ENCODE measurements around the gene ING1. TPM values are rescaled to one million over a fixed set of nuclear protein-coding genes. Genes with fewer than 3 reads are reported as not detected.
"Not testable (repeated sequence)": the region's sequence is repeated elsewhere in the genome, so short reads cannot be mapped to it uniquely, and the experiment has no call there.

Gene ING1
- total RNA-seq, 1 donor from 2014 or later, result 16.3 TPM

DNA sequence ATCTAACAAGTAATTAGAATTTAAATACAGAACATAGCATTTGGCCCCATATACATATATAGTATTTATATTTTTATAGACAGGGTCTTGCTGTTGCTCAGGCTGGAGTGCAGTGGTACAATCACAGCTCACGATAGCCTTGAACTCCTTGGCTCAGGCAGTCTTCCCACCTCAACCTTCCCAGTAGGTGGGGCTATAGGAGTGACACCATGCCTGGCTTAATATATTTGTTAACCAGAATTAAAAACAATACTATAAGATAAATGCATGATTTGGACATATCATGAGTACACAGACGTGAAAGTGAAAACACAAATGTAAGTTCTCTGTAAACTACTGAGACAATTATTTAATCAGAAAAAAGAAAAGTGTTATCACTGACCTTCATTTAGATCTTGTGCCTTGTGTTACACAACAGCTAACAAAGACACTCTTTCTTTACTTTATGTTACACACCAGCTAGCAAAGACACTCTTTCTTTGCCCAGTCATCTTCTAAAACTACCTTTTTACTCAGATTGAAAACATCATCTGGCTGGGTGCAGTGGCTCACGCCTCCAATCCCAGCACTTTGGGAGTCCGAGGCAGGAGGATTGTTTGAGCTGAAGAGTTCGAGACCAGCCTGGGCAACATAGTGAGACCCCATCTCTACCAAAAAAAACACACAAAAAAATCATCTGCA is 30.2 kb upstream of the ING1 start:
- intact Hi-C loops (cut with micrococcal nuclease), result loop anchor here (1.0 kb wide), 1 partner anchor 136 kb away; no protein-coding TSS in a partner anchor
- Mint-ChIP-seq H3K27me3 (ENCODE audit: low read depth) (no peaks in the 10 kb centered on the region), H3K36me3 (ENCODE audit: low read depth) (peaks cover 58% of the 10 kb centered on the region), H3K4me1 (ENCODE audit: low read depth) (no peaks in the 10 kb centered on the region), H3K9me3 (no peaks in the 10 kb centered on the region), H3K4me3 (ENCODE audit: low read depth) (no peak overlapping the region), H3K27ac (no peak overlapping the region)
- DNase-seq (ENCODE audit: low spot score), result no peak

DNA sequence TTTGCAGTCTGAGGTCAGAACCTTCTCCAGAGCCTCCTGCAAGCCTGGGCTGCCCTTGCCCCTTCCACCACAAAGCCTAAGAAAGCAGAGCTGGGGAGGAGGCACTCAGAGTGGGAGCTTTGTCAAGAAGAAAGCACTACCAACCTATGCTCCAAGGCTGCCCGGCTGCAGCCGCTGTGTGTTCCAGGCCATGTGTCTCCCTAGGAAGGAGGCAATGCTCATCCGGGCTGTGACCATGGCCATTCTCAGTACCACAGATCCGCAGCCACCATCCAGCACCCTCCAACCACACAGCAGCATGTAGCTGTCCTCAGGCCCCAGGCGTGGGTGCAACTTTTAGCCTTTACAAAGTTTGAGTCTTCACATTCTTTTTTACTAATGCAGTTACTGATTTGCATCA is 29.6 kb upstream of the ING1 start:
- H3K9me3 Mint-ChIP-seq, result no peaks in the 10 kb centered on the region
- no peaks in the 10 kb centered on the region for H3K4me1 Mint-ChIP-seq (ENCODE audit: low read depth)
- DNase-seq (ENCODE audit: low spot score), result no peak
- intact Hi-C loops (cut with micrococcal nuclease), result loop anchor here (1.0 kb wide), 1 partner anchor 135 kb away; no protein-coding TSS in a partner anchor
- peaks cover 53% of the 10 kb centered on the region for H3K36me3 Mint-ChIP-seq (ENCODE audit: low read depth)
- H3K27ac Mint-ChIP-seq, result no peak overlapping the region
- H3K27me3 Mint-ChIP-seq (ENCODE audit: low read depth), result no peaks in the 10 kb centered on the region
- no peak overlapping the region for H3K4me3 Mint-ChIP-seq (ENCODE audit: low read depth)

GRCh38 chr13:110684388-110685056 is 29.0 kb upstream of the ING1 start:
- H3K36me3 Mint-ChIP-seq (ENCODE audit: low read depth), result peaks cover 47% of the 10 kb centered on the region
- DNase-seq (ENCODE audit: low spot score), result no peak
- intact Hi-C loops (cut with micrococcal nuclease), result no loop called here
- no peak overlapping the region for H3K4me3 Mint-ChIP-seq (ENCODE audit: low read depth)
- H3K27ac Mint-ChIP-seq, result no peak overlapping the region
- no peaks in the 10 kb centered on the region for H3K27me3 Mint-ChIP-seq (ENCODE audit: low read depth)
- no peaks in the 10 kb centered on the region for H3K4me1 Mint-ChIP-seq (ENCODE audit: low read depth)
- no peaks in the 10 kb centered on the region for H3K9me3 Mint-ChIP-seq

- H3K4me1 Mint-ChIP-seq (ENCODE audit: low read depth), result peaks cover under 1% of the 10 kb centered on the region
- intact Hi-C loops (cut with micrococcal nuclease), result no loop called here
- no peaks in the 10 kb centered on the region for H3K9me3 Mint-ChIP-seq
- no peak for DNase-seq (ENCODE audit: low spot score)
- no peaks in the 10 kb centered on the region for H3K27me3 Mint-ChIP-seq (ENCODE audit: low read depth)
- H3K36me3 Mint-ChIP-seq (ENCODE audit: low read depth), result peaks cover 41% of the 10 kb centered on the region
- no peak overlapping the region for H3K27ac Mint-ChIP-seq
- H3K4me3 Mint-ChIP-seq (ENCODE audit: low read depth), result no peak overlapping the region
These were observed 28.0 kb upstream of the ING1 start for GRCh38 chr13:110685305-110686020.

- peaks cover 1% of the 10 kb centered on the region for H3K4me1 Mint-ChIP-seq (ENCODE audit: low read depth)
- DNase-seq (ENCODE audit: low spot score), result no peak
- no peak overlapping the region for H3K27ac Mint-ChIP-seq
- H3K4me3 Mint-ChIP-seq (ENCODE audit: low read depth), result no peak overlapping the region
- no peaks in the 10 kb centered on the region for H3K27me3 Mint-ChIP-seq (ENCODE audit: low read depth)
- peaks cover 32% of the 10 kb centered on the region for H3K36me3 Mint-ChIP-seq (ENCODE audit: low read depth)
- intact Hi-C loops (cut with micrococcal nuclease), result no loop called here
- H3K9me3 Mint-ChIP-seq, result no peaks in the 10 kb centered on the region
These were observed 25.8 kb upstream of the ING1 start for GRCh38 chr13:110687736-110688135.

- H3K27ac Mint-ChIP-seq, result no peak overlapping the region
These were observed 24.5 kb upstream of the ING1 start for GRCh38 chr13:110689041-110689440.

GRCh38 chr13:110689711-110690110 is 23.8 kb upstream of the ING1 start:
- Mint-ChIP-seq H3K4me1 (ENCODE audit: low read depth) (peaks cover 1% of the 10 kb centered on the region), H3K4me3 (ENCODE audit: low read depth) (no peak overlapping the region), H3K27me3 (ENCODE audit: low read depth) (no peaks in the 10 kb centered on the region), H3K36me3 (ENCODE audit: low read depth) (peaks cover 29% of the 10 kb centered on the region), H3K27ac (no peak overlapping the region), H3K9me3 (no peaks in the 10 kb centered on the region)
- intact Hi-C loops (cut with micrococcal nuclease), result no loop called here
- no peak for DNase-seq (ENCODE audit: low spot score)

More at GRCh38 chr13:110689041-110689440, 24.5 kb upstream of the ING1 start:
- H3K36me3 Mint-ChIP-seq (ENCODE audit: low read depth), result peaks cover 29% of the 10 kb centered on the region
- no peaks in the 10 kb centered on the region for H3K27me3 Mint-ChIP-seq (ENCODE audit: low read depth)
- H3K4me1 Mint-ChIP-seq (ENCODE audit: low read depth), result peaks cover 1% of the 10 kb centered on the region
- no peak overlapping the region for H3K4me3 Mint-ChIP-seq (ENCODE audit: low read depth)
- no peak for DNase-seq (ENCODE audit: low spot score)
- no peaks in the 10 kb centered on the region for H3K9me3 Mint-ChIP-seq
- intact Hi-C loops (cut with micrococcal nuclease), result no loop called here

DNA sequence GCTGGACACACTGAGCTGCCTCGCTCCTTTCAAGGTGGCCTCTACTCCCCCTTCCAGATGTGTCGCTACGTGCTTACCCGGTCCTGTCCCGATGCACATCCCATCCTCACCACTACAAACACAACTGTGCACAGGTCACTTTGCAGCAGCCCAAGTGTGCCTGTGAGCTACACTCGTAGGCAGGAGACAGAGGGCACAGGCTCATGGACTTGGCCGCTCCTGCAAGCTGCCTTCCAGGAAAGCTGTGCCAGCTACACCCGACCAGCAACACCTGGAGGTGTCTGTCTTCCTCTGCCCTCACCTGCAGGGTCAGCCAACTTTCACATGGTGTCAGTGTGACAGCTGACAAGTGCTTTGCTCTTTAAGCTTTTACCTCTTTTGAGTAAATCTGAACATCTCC is 23.0 kb upstream of the ING1 start:
- Mint-ChIP-seq H3K4me3 (ENCODE audit: low read depth) (no peak overlapping the region), H3K9me3 (no peaks in the 10 kb centered on the region), H3K4me1 (ENCODE audit: low read depth) (peaks cover 1% of the 10 kb centered on the region), H3K36me3 (ENCODE audit: low read depth) (peaks cover 23% of the 10 kb centered on the region), H3K27me3 (ENCODE audit: low read depth) (no peaks in the 10 kb centered on the region), H3K27ac (no peak overlapping the region)
- no peak for DNase-seq (ENCODE audit: low spot score)
- intact Hi-C loops (cut with micrococcal nuclease), result no loop called here

- H3K27ac Mint-ChIP-seq; H3K4me3 Mint-ChIP-seq (ENCODE audit: low read depth): not testable (repeated sequence)
These were observed 17.7 kb upstream of the ING1 start for GRCh38 chr13:110695774-110696173.

GRCh38 chr13:110696776-110697175 is 16.7 kb upstream of the ING1 start:
- intact Hi-C loops (cut with micrococcal nuclease), result no loop called here
- Mint-ChIP-seq H3K4me1 (ENCODE audit: low read depth) (peaks cover 18% of the 10 kb centered on the region), H3K4me3 (ENCODE audit: low read depth) (no peak overlapping the region), H3K27me3 (ENCODE audit: low read depth) (no peaks in the 10 kb centered on the region), H3K36me3 (ENCODE audit: low read depth) (peaks cover 59% of the 10 kb centered on the region), H3K9me3 (no peaks in the 10 kb centered on the region), H3K27ac (no peak overlapping the region)
- no peak for DNase-seq (ENCODE audit: low spot score)

More at GRCh38 chr13:110695774-110696173, 17.7 kb upstream of the ING1 start:
- H3K9me3 Mint-ChIP-seq; DNase-seq (ENCODE audit: low spot score); H3K27me3 Mint-ChIP-seq (ENCODE audit: low read depth); intact Hi-C loops (cut with micrococcal nuclease): not testable (repeated sequence)
- Mint-ChIP-seq H3K36me3 (ENCODE audit: low read depth) (peaks cover 57% of the 10 kb centered on the region), H3K4me1 (ENCODE audit: low read depth) (peaks cover 16% of the 10 kb centered on the region)

DNA sequence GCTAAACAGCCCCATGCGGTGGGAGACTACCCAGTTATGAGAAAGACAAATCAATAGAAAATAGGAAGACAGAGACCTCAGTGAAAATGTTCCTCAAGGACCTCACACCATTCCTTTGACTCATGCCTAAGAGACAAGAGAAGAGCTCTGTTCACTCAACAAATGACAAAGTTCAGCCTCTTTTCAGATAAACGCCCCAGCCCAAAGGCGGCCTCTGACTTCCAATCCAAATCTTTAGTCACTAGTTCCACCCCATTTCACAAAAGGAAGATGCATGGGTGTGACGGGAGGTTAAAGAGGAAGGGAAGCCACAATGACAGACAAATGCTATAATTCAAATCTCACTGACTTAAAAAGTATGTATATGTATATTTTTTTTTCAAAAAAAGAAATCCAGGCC is 15.7 kb upstream of the ING1 start:
- no peaks in the 10 kb centered on the region for H3K27me3 Mint-ChIP-seq (ENCODE audit: low read depth)
- DNase-seq (ENCODE audit: low spot score), result no peak
- H3K9me3 Mint-ChIP-seq, result no peaks in the 10 kb centered on the region
- H3K4me1 Mint-ChIP-seq (ENCODE audit: low read depth), result peaks cover 25% of the 10 kb centered on the region
- H3K27ac Mint-ChIP-seq, result no peak overlapping the region
- H3K4me3 Mint-ChIP-seq (ENCODE audit: low read depth), result no peak overlapping the region
- peaks cover 67% of the 10 kb centered on the region for H3K36me3 Mint-ChIP-seq (ENCODE audit: low read depth)
- intact Hi-C loops (cut with micrococcal nuclease), result no loop called here

GRCh38 chr13:110698689-110699088 is 14.8 kb upstream of the ING1 start:
- Mint-ChIP-seq H3K9me3 (no peaks in the 10 kb centered on the region), H3K4me1 (ENCODE audit: low read depth) (peaks cover 32% of the 10 kb centered on the region), H3K27me3 (ENCODE audit: low read depth) (no peaks in the 10 kb centered on the region), H3K27ac (no peak overlapping the region), H3K4me3 (ENCODE audit: low read depth) (no peak overlapping the region), H3K36me3 (ENCODE audit: low read depth) (peaks cover 70% of the 10 kb centered on the region)
- DNase-seq (ENCODE audit: low spot score), result no peak
- intact Hi-C loops (cut with micrococcal nuclease), result no loop called here

Data from activated T-helper 2 cell treated with anti-CD3 and anti-CD28 coated beads, Interferon-gamma antibody, Interleukin-2, Interleukin-4, amounts not matched to agents 10 μg/mL and 5 μg/mL and 100 μg/mL, durations not matched to agents 14 hours and 24 hours and 36 hours (primary cell).